Activated naive CD8-positive, alpha-beta T cell treated with anti-CD3 and anti-CD28 coated beads, Interleukin-2, amount 10 ng/mL, durations not matched to agents 7 days and 5 days (primary cell): ENCODE data around the gene CNR2. TPM values are rescaled to one million over a fixed set of nuclear protein-coding genes. Genes with fewer than 3 reads are reported as not detected.
"Not testable (repeated sequence)": the region's sequence is repeated elsewhere in the genome, so short reads cannot be mapped to it uniquely, and the experiment has no call there.

ENCODE experiments used
- ATAC-seq: fragments of 150-1000 bp; cut with Tn5 transposase; one replicate; pipeline ENCODE4 v1.10.0; 2021; ENCODE audit warnings: low read depth, moderate library complexity
- POLR2A ChIA-PET: fragments of 350-600 bp; sonication (Branson Sonifier 250); formaldehyde crosslinking; loops from one replicate; lab custom pipeline; 2021; ENCODE audit warnings: antibody characterized with exemption; lab: Charles Lee
- DNase-seq: peaks from one replicate; pipeline ENCODE4 v3.0.0; 2021
- H3K27ac Mint-ChIP-seq: one replicate; pipeline ENCODE4 v1.8.0; 2022; ENCODE audit warnings: mild to moderate bottlenecking, mixed read lengths
- H3K27me3 Mint-ChIP-seq: one replicate; pipeline ENCODE4 v1.8.0; 2022; ENCODE audit warnings: mild to moderate bottlenecking, moderate library complexity, mixed read lengths
- H3K36me3 Mint-ChIP-seq: one replicate; pipeline ENCODE4 v1.8.0; 2021; ENCODE audit warnings: mild to moderate bottlenecking, mixed read lengths
- H3K4me1 Mint-ChIP-seq: one replicate; pipeline ENCODE4 v1.8.0; 2021; ENCODE audit warnings: mixed read lengths
- H3K4me3 Mint-ChIP-seq: one replicate; pipeline ENCODE4 v1.8.0; 2022; ENCODE audit warnings: mild to moderate bottlenecking, moderate library complexity, mixed read lengths
- H3K9me3 Mint-ChIP-seq: one replicate; pipeline ENCODE4 v1.8.0; 2021; ENCODE audit warnings: mixed read lengths
- total RNA-seq, 2 experiments: library from RNA; stranded (reverse); gene quantifications; one replicate each; pipeline ENCODE4 v1.2.3, GENCODE V29; 2021

The CNR2 gene
- total RNA-seq, 2 experiments from 2014 or later = 2.0 TPM

DNA sequence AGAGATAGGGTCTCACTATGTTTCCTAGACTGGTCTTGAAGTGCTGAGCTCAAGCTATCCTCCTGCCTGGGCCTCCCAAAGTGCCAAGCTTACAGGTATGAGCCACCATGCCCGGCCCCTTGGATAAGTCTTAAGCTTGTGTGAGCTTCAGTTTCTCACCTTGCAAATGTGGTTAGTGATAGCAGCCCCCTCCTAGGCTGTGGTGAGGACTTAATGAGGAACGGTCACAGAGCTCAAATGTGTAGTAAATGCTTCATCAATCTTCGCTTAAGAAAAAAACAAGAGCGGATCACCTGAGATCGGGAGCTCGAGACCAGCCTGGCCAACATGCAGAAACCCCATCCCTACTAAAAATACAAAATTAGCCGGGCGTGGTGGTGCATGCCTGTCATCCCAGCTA, 3.0 kb downstream of the CNR2 start:
- Mint-ChIP-seq H3K27ac (peak overlapping the region; percentile 19), H3K4me3 (peak overlapping the region; percentile 74), H3K4me1 (peaks cover 61% of the 10 kb centered on the region), H3K27me3 (no peaks in the 10 kb centered on the region), H3K9me3 (no peaks in the 10 kb centered on the region), H3K36me3 (peaks cover 2% of the 10 kb centered on the region)
- no peak for ATAC-seq
- no peak for DNase-seq
- POLR2A ChIA-PET = interaction anchor here (0.6 to 2.1 kb wide), 8 partner anchors 14 to 219 kb away, joined by 3 to 6 read pairs (median 4); partner anchors contain the start of genes ELOA, GALE, HMGCL and PITHD1

- Mint-ChIP-seq H3K36me3 (peaks cover 2% of the 10 kb centered on the region), H3K4me3 (peak overlapping the region; percentile 74), H3K4me1 (peaks cover 68% of the 10 kb centered on the region), H3K27me3 (no peaks in the 10 kb centered on the region), H3K27ac (peak overlapping the region; percentile 89), H3K9me3 (no peaks in the 10 kb centered on the region)
- DNase-seq = no peak
- POLR2A ChIA-PET = interaction anchor here (0.7 to 2.1 kb wide), 9 partner anchors 13 to 218 kb away, joined by 3 to 6 read pairs (median 3); partner anchors contain the start of genes ELOA, HMGCL and RPL11
- ATAC-seq = peak; percentile 23
These were observed 3.8 kb downstream of the CNR2 start for GRCh38 chr1:23909412-23909811.

DNA sequence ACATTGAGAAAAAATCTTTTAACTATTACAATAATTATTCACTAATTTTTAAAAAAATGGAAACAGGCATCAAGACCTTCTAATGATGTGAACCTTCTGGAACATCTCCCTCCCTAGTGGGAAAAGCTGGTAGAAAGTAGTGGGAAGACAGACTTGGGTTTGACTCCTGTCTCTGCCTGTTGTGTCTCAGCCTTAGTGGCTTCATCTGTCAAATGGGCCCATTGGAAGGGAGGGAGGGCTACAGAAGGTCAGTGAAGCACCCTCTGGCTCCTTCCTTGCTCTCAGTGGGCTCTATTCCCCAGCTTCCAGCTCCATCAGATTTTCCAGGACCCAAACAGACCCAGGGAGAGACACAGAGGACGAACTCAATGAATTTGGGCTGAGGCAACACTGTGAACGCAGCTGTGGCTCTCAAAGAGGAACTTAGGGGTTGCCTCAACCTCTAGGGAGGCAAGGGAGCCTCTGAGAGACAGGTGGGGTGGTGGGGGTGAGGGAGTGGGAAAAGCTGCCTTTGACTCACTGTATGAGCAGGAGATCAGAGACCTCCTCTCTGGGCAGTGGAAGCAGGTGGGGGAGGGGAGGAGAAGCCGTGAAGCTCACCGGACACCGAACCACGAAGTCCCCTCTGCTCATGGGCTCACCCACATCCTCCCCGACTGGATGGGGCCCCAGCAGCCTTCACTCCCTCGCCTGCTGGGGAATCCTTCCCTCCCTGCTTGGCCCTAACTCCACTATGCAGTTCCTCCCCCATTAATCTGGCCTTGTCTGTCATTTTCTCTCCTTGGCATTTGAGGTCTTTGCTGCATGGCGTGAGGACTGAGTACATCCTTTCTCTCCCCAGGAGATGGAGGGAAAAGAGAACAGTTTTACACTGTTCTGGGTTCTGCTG, 4.5 kb downstream of the CNR2 start:
- Mint-ChIP-seq H3K4me1 (peaks cover 65% of the 10 kb centered on the region), H3K27me3 (peaks cover 3% of the 10 kb centered on the region), H3K27ac (peak overlapping the region; percentile 89), H3K9me3 (no peaks in the 10 kb centered on the region), H3K4me3 (peak overlapping the region; percentile 74), H3K36me3 (peaks cover 2% of the 10 kb centered on the region)
- ATAC-seq = peak; percentile 74
- DNase-seq = peak; percentile 70
- POLR2A ChIA-PET = interaction anchor here (0.7 to 2.1 kb wide), 9 partner anchors 12 to 165 kb away, joined by 3 to 6 read pairs (median 3); partner anchors contain the start of genes ELOA and HMGCL

DNA sequence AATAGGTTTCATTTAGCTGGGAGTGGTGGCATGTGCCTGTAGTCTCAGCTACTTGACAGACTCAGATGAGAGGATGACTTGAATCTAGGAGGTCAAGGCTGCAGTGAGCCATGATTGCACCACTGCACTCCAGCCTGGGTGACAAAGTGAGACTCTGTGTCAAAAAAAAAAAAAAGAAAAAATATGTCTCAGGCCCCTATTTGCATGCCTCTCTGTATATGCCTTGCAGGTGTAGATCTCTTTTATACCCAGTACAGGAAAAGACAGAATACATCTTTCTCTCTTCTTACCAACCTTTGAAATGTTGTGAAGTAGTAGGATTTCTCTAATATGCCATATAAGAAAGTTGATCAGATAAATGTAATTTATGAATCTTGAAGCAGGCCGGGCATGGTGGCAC, 6.4 kb downstream of the CNR2 start:
- Mint-ChIP-seq H3K27me3 (peaks cover 17% of the 10 kb centered on the region), H3K4me3 (no peak overlapping the region), H3K36me3 (peaks cover 2% of the 10 kb centered on the region), H3K9me3 (no peaks in the 10 kb centered on the region), H3K4me1 (peaks cover 48% of the 10 kb centered on the region), H3K27ac (no peak overlapping the region)
- DNase-seq (no peak), ATAC-seq (no peak)
- POLR2A ChIA-PET = interaction anchor here (0.6 to 0.9 kb wide), 3 partner anchors 22 to 585 kb away, joined by 3 to 4 read pairs (median 3); no protein-coding TSS in a partner anchor

GRCh38 chr1:23905461-23906025, 7.6 kb downstream of the CNR2 start:
- POLR2A ChIA-PET = interaction anchor here (1.0 kb wide), 1 partner anchor 127 kb away, joined by 3 read pairs; the partner anchor contains the start of gene PITHD1
- Mint-ChIP-seq H3K4me3 (peak overlapping the region; percentile 45), H3K27me3 (peaks cover 29% of the 10 kb centered on the region), H3K4me1 (peaks cover 37% of the 10 kb centered on the region), H3K27ac (peak overlapping the region; percentile 68), H3K36me3 (peaks cover 2% of the 10 kb centered on the region), H3K9me3 (no peaks in the 10 kb centered on the region)
- ATAC-seq (no peak), DNase-seq (no peak)

DNA sequence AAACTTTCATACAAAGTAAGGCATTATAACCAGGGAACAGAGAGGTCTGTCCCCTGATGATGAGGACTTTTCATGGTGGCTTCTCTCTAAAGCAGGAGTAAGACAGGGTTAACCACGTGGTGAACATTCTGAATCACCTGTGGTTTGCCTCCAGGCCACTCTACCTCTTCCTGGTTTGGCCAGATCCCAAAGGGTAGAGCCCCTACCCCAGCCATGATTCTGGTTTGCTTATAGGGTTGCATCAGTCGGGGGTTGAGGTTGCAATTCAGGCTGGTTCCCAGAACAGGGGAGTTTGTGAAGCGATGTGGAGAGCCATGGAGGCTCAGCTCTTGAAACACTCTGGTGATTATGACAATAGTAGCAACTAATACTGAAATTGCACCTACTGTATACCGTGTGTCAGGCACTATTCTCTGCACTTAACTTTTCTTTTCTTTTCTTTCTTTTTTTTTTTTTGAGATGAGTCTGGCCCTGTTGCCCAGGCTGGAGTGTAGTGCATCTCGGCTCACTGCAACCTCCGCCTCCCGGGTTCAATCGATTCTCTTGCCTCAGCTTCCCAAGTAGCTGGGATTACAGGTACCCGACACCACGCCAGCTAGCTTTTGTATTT, 8.3 kb downstream of the CNR2 start:
- H3K36me3 Mint-ChIP-seq = peaks cover 2% of the 10 kb centered on the region
- peaks cover 32% of the 10 kb centered on the region for H3K4me1 Mint-ChIP-seq
- POLR2A ChIA-PET = no interaction called here
- H3K27ac Mint-ChIP-seq = peak overlapping the region; percentile 35
- H3K9me3 Mint-ChIP-seq = no peaks in the 10 kb centered on the region
- ATAC-seq (peak; percentile 50), DNase-seq (peak; percentile 51)
- peak overlapping the region; percentile 31 for H3K4me3 Mint-ChIP-seq
- H3K27me3 Mint-ChIP-seq = peaks cover 35% of the 10 kb centered on the region

DNA sequence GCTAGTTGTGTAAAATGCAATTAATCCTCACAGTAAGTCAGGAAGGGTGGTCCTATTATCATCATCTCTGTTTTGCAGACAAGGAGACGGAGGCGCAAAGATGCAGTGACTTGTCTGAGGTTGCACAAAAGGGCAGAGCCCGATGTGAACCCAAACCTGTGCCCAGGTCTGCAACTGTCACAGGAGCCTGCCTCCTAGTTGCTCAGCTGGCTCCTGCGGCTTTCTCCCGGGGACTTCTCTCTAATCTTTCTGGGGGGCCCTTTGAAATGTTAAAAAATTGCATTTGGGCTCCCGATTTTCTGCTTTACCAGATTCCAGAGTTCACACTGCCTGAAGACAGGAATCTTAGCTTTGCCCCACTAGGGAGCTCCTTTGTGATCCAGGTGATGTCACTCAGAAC, 9.4 kb downstream of the CNR2 start:
- POLR2A ChIA-PET = interaction anchor here (0.7 kb wide), 1 partner anchor 48 kb away, joined by 3 read pairs; no protein-coding TSS in a partner anchor
- peaks cover 25% of the 10 kb centered on the region for H3K4me1 Mint-ChIP-seq

GRCh38 chr1:23902321-23903278, 10.6 kb downstream of the CNR2 start:
- POLR2A ChIA-PET = interaction anchor here (0.7 kb wide), 1 partner anchor 182 kb away, joined by 3 read pairs; no protein-coding TSS in a partner anchor
- DNase-seq (no peak), ATAC-seq (no peak)
- no peaks in the 10 kb centered on the region for H3K9me3 Mint-ChIP-seq
- peaks cover 21% of the 10 kb centered on the region for H3K4me1 Mint-ChIP-seq
- peaks cover 35% of the 10 kb centered on the region for H3K27me3 Mint-ChIP-seq
- H3K36me3 Mint-ChIP-seq = peaks cover 2% of the 10 kb centered on the region
- no peak overlapping the region for H3K27ac Mint-ChIP-seq
- no peak overlapping the region for H3K4me3 Mint-ChIP-seq

More for the DNA sequence above, 9.4 kb downstream of the CNR2 start:
- Mint-ChIP-seq H3K27me3 (peaks cover 35% of the 10 kb centered on the region), H3K9me3 (no peaks in the 10 kb centered on the region), H3K4me3 (no peak overlapping the region), H3K36me3 (peaks cover 2% of the 10 kb centered on the region), H3K27ac (no peak overlapping the region)
- DNase-seq = no peak
- no peak for ATAC-seq

GRCh38 chr1:23900017-23900416, 13.1 kb downstream of the CNR2 start:
- ATAC-seq, DNase-seq, H3K27ac Mint-ChIP-seq, H3K36me3 Mint-ChIP-seq, H3K9me3 Mint-ChIP-seq, H3K4me3 Mint-ChIP-seq, POLR2A ChIA-PET: not testable (repeated sequence)
- Mint-ChIP-seq H3K27me3 (peaks cover 39% of the 10 kb centered on the region), H3K4me1 (peaks cover 16% of the 10 kb centered on the region)

GRCh38 chr1:23899070-23899469, 14.1 kb downstream of the CNR2 start:
- POLR2A ChIA-PET = no interaction called here
- DNase-seq (no peak), ATAC-seq (no peak)
- Mint-ChIP-seq H3K4me3 (no peak overlapping the region), H3K27ac (no peak overlapping the region), H3K9me3 (no peaks in the 10 kb centered on the region), H3K27me3 (peaks cover 39% of the 10 kb centered on the region), H3K4me1 (peaks cover 9% of the 10 kb centered on the region), H3K36me3 (no peaks in the 10 kb centered on the region)

- Mint-ChIP-seq H3K27ac (no peak overlapping the region), H3K9me3 (no peaks in the 10 kb centered on the region), H3K36me3 (no peaks in the 10 kb centered on the region), H3K4me3 (no peak overlapping the region), H3K4me1 (peaks cover 9% of the 10 kb centered on the region), H3K27me3 (peaks cover 43% of the 10 kb centered on the region)
- POLR2A ChIA-PET = interaction anchor here (1.0 to 1.4 kb wide), 2 partner anchors 12 to 13 kb away, joined by 3 to 4 read pairs; no protein-coding TSS in a partner anchor
- ATAC-seq = no peak
- no peak for DNase-seq
These were observed 16.1 kb downstream of the CNR2 start for GRCh38 chr1:23897083-23897482.

DNA sequence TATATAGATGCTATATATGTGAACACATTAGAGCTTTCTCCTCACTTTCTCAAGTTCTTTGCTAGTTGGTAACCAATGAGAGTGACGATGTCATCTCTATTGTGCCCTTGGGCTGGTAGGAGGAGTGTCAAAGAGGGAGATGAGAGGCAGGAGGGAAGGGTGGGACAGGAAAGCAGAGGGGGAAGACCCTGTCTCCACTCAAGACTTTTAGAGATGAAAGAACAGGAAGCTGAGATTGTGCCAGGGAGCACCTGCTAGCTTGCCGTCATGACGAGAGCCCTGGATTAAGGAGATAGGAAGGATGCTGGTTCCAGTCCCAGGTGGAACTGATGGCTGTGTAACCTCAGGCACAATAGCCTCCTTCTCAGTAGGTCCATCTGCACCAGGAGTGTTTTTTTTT, 16.7 kb downstream of the CNR2 start:
- Mint-ChIP-seq H3K9me3 (no peaks in the 10 kb centered on the region), H3K27ac (no peak overlapping the region)
- ATAC-seq = peak; percentile 30

More for the DNA sequence above, 16.7 kb downstream of the CNR2 start:
- peaks cover 9% of the 10 kb centered on the region for H3K4me1 Mint-ChIP-seq
- H3K27me3 Mint-ChIP-seq = peaks cover 40% of the 10 kb centered on the region
- DNase-seq = no peak
- POLR2A ChIA-PET = interaction anchor here (0.5 to 1.4 kb wide), 3 partner anchors 12 to 58 kb away, joined by 3 to 4 read pairs (median 3); no protein-coding TSS in a partner anchor
- H3K36me3 Mint-ChIP-seq = no peaks in the 10 kb centered on the region
- H3K4me3 Mint-ChIP-seq = no peak overlapping the region
